ENCODE measurements around the gene TSPYL1.

The TSPYL1 gene

GRCh38 chr6:116256694-116257093, 23.0 kb downstream of the TSPYL1 start:
- DNase-seq: no peak

GRCh38 chr6:116255246-116255800, 24.4 kb downstream of the TSPYL1 start:
- no peak for DNase-seq

- no peak for DNase-seq
Measured at GRCh38 chr6:116254297-116255056, 25.3 kb downstream of the TSPYL1 start.

GRCh38 chr6:116253505-116254296, 26.0 kb downstream of the TSPYL1 start, which contains the start of gene TSPYL4:
Gene TSPYL4 (minus strand): TSS chr6:116254075. CDS start chr6:116254008, 67 bp downstream.
- peak; percentile 90 to 95 for DNase-seq

GRCh38 chr6:116253188-116253504, 26.6 kb downstream of the TSPYL1 start:
- DNase-seq: no peak

GRCh38 chr6:116251568-116252384, 28.0 kb downstream of the TSPYL1 start:
- DNase-seq: no peak

GRCh38 chr6:116248577-116248976, 31.2 kb downstream of the TSPYL1 start:
- no peak for DNase-seq

GRCh38 chr6:116247285-116247684, 32.4 kb downstream of the TSPYL1 start:
- no peak for DNase-seq

- DNase-seq: no peak
Measured at GRCh38 chr6:116246089-116246488, 33.6 kb downstream of the TSPYL1 start.

- DNase-seq: peak in 1 of 2 experiments; percentile 8
Measured at GRCh38 chr6:116244284-116244683, 35.4 kb downstream of the TSPYL1 start.

- no peak for DNase-seq
Measured at GRCh38 chr6:116239856-116240255, 39.9 kb downstream of the TSPYL1 start.

- no peak for DNase-seq
Measured at GRCh38 chr6:116239256-116239655, 40.5 kb downstream of the TSPYL1 start.

GRCh38 chr6:116238083-116238482, 41.6 kb downstream of the TSPYL1 start:
- no peak for DNase-seq

GRCh38 chr6:116234689-116235088, 45.0 kb downstream of the TSPYL1 start:
- DNase-seq: no peak

- DNase-seq: no peak
Measured at GRCh38 chr6:116229287-116229913, 50.3 kb downstream of the TSPYL1 start.
